Erythroblast (primary cell): Measurements from ENCODE around the gene NRL.

Experiments used
- GATA1 ChIP-seq: IDR thresholded peaks from 2 replicates; pipeline ENCODE4 v1.6.1; 2011; ENCODE audit warnings: low read depth, mild to moderate bottlenecking, control low read depth, low read length, moderate library complexity
- POLR2A ChIP-seq: IDR thresholded peaks from 2 replicates; pipeline ENCODE4 v1.6.1; 2011; ENCODE audit warnings: mild to moderate bottlenecking, low read length

GRCh38 chr14:24132976-24133375 lies 18.2 kb upstream of the NRL start:
- TF ChIP-seq POLR2A (no peak), GATA1 (no peak)
